HepG2 (cell line): ENCODE measurements around the gene SPINDOC. TPM values are rescaled to one million over a fixed set of nuclear protein-coding genes. Genes with fewer than 3 reads are reported as not detected.
A peak's percentile ranks its signal among the peaks of the same experiment; 100 is the strongest.

ENCODE experiments used
- ETV5 ChIP-seq: IDR thresholded peaks from 2 replicates; pipeline ENCODE4 v1.6.1; 2018; ENCODE audit warnings: missing biosample characterization, missing genetic modification reagents, inconsistent platforms, borderline replicate concordance
- ETV6 ChIP-seq: sonication (generic); formaldehyde crosslinking; conservative IDR thresholded peaks from 2 replicates; pipeline ENCODE4 v1.4.0; 2020; ENCODE audit warnings: missing genetic modification reagents
- GMEB1 ChIP-seq: sonication (generic); formaldehyde crosslinking; IDR thresholded peaks from 2 replicates; pipeline ENCODE4 v1.5.1; 2020; ENCODE audit warnings: missing genetic modification reagents, mild to moderate bottlenecking, borderline replicate concordance
- HIVEP1 ChIP-seq: sonication (generic); formaldehyde crosslinking; IDR thresholded peaks from 2 replicates; pipeline ENCODE4 v1.4.0; 2020; ENCODE audit warnings: mild to moderate bottlenecking, missing genetic modification reagents
- HNRNPLL ChIP-seq: fragments of 200-400 bp; formaldehyde crosslinking; IDR thresholded peaks from 2 replicates; pipeline ENCODE4 v1.6.1; 2017; ENCODE audit warnings: mild to moderate bottlenecking, low read depth, low read length; ENCODE audit not compliant: poor library complexity, severe bottlenecking
- IKZF1 ChIP-seq: fragments of 450-650 bp; IDR thresholded peaks from 2 replicates; pipeline ENCODE4 v1.7.1; 2016
- MAX ChIP-seq: IDR thresholded peaks from 2 replicates; pipeline ENCODE4 v1.6.1; 2012; ENCODE audit warnings: inconsistent platforms
- MEF2D ChIP-seq: sonication (generic); formaldehyde crosslinking; IDR thresholded peaks from 2 replicates; pipeline ENCODE4 v1.5.1; 2020; ENCODE audit warnings: mild to moderate bottlenecking, missing genetic modification reagents
- MIER3 ChIP-seq: IDR thresholded peaks from 2 replicates; pipeline ENCODE4 v1.6.1; 2016; ENCODE audit warnings: missing compliant biosample characterization, borderline replicate concordance
- MYC ChIP-seq: sonication (generic); formaldehyde crosslinking; IDR thresholded peaks from 2 replicates; pipeline ENCODE4 v1.9.0; 2021; ENCODE audit warnings: missing genetic modification reagents, borderline replicate concordance
- NR3C1 ChIP-seq: sonication (generic); formaldehyde crosslinking; IDR thresholded peaks from 2 replicates; pipeline ENCODE4 v1.4.0; 2020; ENCODE audit warnings: missing genetic modification reagents
- ONECUT2 ChIP-seq: sonication (generic); formaldehyde crosslinking; IDR thresholded peaks from 2 replicates; pipeline ENCODE4 v1.4.0; 2020; ENCODE audit warnings: missing genetic modification reagents
- RFXANK ChIP-seq: IDR thresholded peaks from 2 replicates; pipeline ENCODE4 v1.6.1; 2016
- SALL1 ChIP-seq: sonication (generic); formaldehyde crosslinking; IDR thresholded peaks from 2 replicates; pipeline ENCODE4 v1.8.0; 2022; ENCODE audit warnings: mild to moderate bottlenecking, missing genetic modification reagents
- ZKSCAN5 ChIP-seq: sonication (generic); formaldehyde crosslinking; IDR thresholded peaks from 2 replicates; pipeline ENCODE4 v1.5.1; 2020; ENCODE audit warnings: mild to moderate bottlenecking, missing genetic modification reagents
- ZMYM4 ChIP-seq: sonication (generic); formaldehyde crosslinking; IDR thresholded peaks from 2 replicates; pipeline ENCODE4 v1.8.1; 2023; ENCODE audit warnings: mild to moderate bottlenecking, missing genetic modification reagents
- ZNF12 ChIP-seq: sonication (generic); formaldehyde crosslinking; IDR thresholded peaks from 2 replicates; pipeline ENCODE4 v1.5.0; 2020; ENCODE audit warnings: missing genetic modification reagents
- ZNF263 ChIP-seq: sonication (generic); formaldehyde crosslinking; IDR thresholded peaks from 2 replicates; pipeline ENCODE4 v1.4.0; 2020; ENCODE audit warnings: missing genetic modification reagents
- ZNF282 ChIP-seq: fragments of 450-650 bp; IDR thresholded peaks from 2 replicates; pipeline ENCODE4 v1.6.1; 2018; ENCODE audit not compliant: partially characterized antibody
- ZNF326 ChIP-seq: sonication (generic); formaldehyde crosslinking; IDR thresholded peaks from 2 replicates; pipeline ENCODE4 v1.4.0; 2020; ENCODE audit warnings: missing genetic modification reagents, borderline replicate concordance
- ZNF644 ChIP-seq: IDR thresholded peaks from 2 replicates; pipeline ENCODE4 v1.6.1; 2016; ENCODE audit warnings: low read depth
- ZNF709 ChIP-seq: sonication (generic); formaldehyde crosslinking; IDR thresholded peaks from 2 replicates; pipeline ENCODE4 v1.5.0; 2020; ENCODE audit warnings: mild to moderate bottlenecking, missing genetic modification reagents
- ZNF768 ChIP-seq: sonication (generic); formaldehyde crosslinking; IDR thresholded peaks from 2 replicates; pipeline ENCODE4 v1.4.0; 2020; ENCODE audit warnings: missing genetic modification reagents
- ZXDC ChIP-seq: sonication (generic); formaldehyde crosslinking; IDR thresholded peaks from 2 replicates; pipeline ENCODE4 v1.5.0; 2020; ENCODE audit warnings: mild to moderate bottlenecking, missing genetic modification reagents
- polyA plus RNA-seq, 8 experiments: library from polyadenylated mRNA; depleted of rRNA in 3 of 8; stranded (reverse) in 7 of 8; unstranded in 1 of 8; fragments of >200 nt; fragmentation: Illumina TruSeq in 4 of 8; extraction: Trizol in 4 of 8; gene quantifications; 2 replicates each; pipeline versions ENCODE4 v1.2.1 to v1.2.3, GENCODE V29; 2011 to 2016; ENCODE audit warnings: low read depth in 4 of 8, missing spikeins in 1 of 8, mixed read lengths in 1 of 8; ENCODE audit not compliant: insufficient read depth in 1 of 8
- total RNA-seq, 5 experiments: library from RNA; depleted of rRNA; stranded (reverse); fragments of >200 nt; fragmentation: Illumina TruSeq; extraction: Trizol; gene quantifications; 2 replicates each; pipeline ENCODE4 v1.2.3, GENCODE V29; 2016; ENCODE audit warnings: low read depth in 1 of 5
- TF ChIP-seq, protein P1 (sequence below): sonication (generic); formaldehyde crosslinking; IDR thresholded peaks from 2 replicates; pipeline ENCODE4 v1.5.1; 2020; ENCODE audit warnings: mild to moderate bottlenecking, missing genetic modification reagents, moderate library complexity

Gene SPINDOC
- total and polyA plus RNA-seq, 2 of the 13 experiments (the other 11 are each of a cell fraction or from before 2014, with no cell fraction given): 21.4 to 29.9 TPM

GRCh38 chr11:63813563-63814382 lies 517 bp downstream of the SPINDOC start (continued):
- peak; percentile 65 for TF ChIP-seq HNRNPLL
- TF ChIP-seq ETV6 (CRISPR knock-in tag): no peak
- TF ChIP-seq MIER3 (CRISPR knock-in tag): peak; percentile 44; the same call in 1 of the 2 replicates
- no peak for TF ChIP-seq ZNF263
- TF ChIP-seq, protein P1, sequence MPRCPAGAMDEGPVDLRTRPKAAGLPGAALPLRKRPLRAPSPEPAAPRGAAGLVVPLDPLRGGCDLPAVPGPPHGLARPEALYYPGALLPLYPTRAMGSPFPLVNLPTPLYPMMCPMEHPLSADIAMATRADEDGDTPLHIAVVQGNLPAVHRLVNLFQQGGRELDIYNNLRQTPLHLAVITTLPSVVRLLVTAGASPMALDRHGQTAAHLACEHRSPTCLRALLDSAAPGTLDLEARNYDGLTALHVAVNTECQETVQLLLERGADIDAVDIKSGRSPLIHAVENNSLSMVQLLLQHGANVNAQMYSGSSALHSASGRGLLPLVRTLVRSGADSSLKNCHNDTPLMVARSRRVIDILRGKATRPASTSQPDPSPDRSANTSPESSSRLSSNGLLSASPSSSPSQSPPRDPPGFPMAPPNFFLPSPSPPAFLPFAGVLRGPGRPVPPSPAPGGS (CRISPR knock-in tag): peak; percentile 73; the same call in 1 of the 2 replicates
- TF ChIP-seq MAX: peak; percentile 51
- no peak for TF ChIP-seq ZNF644
- TF ChIP-seq ZMYM4 (CRISPR knock-in tag): peak; percentile 16; the same call in 1 of the 2 replicates
- TF ChIP-seq HIVEP1: peak; percentile 53; the same call in 1 of the 2 replicates
- 0 out of 2 replicates have a peak, but pooled peaks have one; percentile 22 for TF ChIP-seq ZXDC (CRISPR knock-in tag)
- 0 out of 2 replicates have a peak, but pooled peaks have one; percentile 44 for TF ChIP-seq MEF2D (CRISPR knock-in tag)
- TF ChIP-seq ZKSCAN5: no peak
- no peak for TF ChIP-seq NR3C1
- TF ChIP-seq ETV5 (CRISPR knock-in tag): peak; percentile 65
- TF ChIP-seq RFXANK (CRISPR knock-in tag): no peak
- TF ChIP-seq ZNF709: peak; percentile 13; the same call in 1 of the 2 replicates
- no peak for TF ChIP-seq IKZF1
- no peak for TF ChIP-seq ZNF12
- peak; percentile 55 for TF ChIP-seq SALL1
- peak; percentile 39; the same call in 1 of the 2 replicates for TF ChIP-seq ZNF768
- peak; percentile 57; the same call in 1 of the 2 replicates for TF ChIP-seq GMEB1 (CRISPR knock-in tag)
- no peak for TF ChIP-seq ZNF282
- peak; percentile 6; the same call in 1 of the 2 replicates for TF ChIP-seq ONECUT2
- TF ChIP-seq MYC (CRISPR knock-in tag): no peak; the same call in 1 of the 2 replicates
- no peak for TF ChIP-seq ZNF326 (CRISPR knock-in tag)
